Mammary epithelial cell (primary cell): Measurements from ENCODE around the gene GRAP.

Experiments used
- CTCF ChIP-seq, 2 donors: IDR thresholded peaks in 1 of 2; conservative IDR thresholded peaks in 1 of 2; 2 replicates each; pipeline ENCODE4 v1.5.1; 2011 to 2012; ENCODE audit warnings: inconsistent platforms in 2 of 2, low read length in 2 of 2, mild to moderate bottlenecking in 2 of 2, control low read depth in 1 of 2, low read depth in 1 of 2; ENCODE audit not compliant: insufficient read depth in 1 of 2; ENCODE audit errors: extremely low read depth in 1 of 2
- EZH2 ChIP-seq: IDR thresholded peaks from 2 replicates; pipeline ENCODE4 v1.6.1; 2012; ENCODE audit warnings: low read length, inconsistent platforms, borderline replicate concordance

GRCh38 chr17:18995220-18995619 is 51.5 kb downstream of the GRAP start:
- no peak for TF ChIP-seq EZH2
- no peak for TF ChIP-seq CTCF (conservative IDR thresholded peaks at IDR 0.05 in 1 of 2, IDR thresholded peaks at IDR 0.05 in 1 of 2; ENCODE audit: extremely low read depth in 1 of 2, insufficient read depth in 1 of 2, low read depth in 1 of 2, low read length in 2 of 2)
